OCI-LY7 (cell line): ENCODE measurements around the gene CFAP65. TPM values are rescaled to one million over a fixed set of nuclear protein-coding genes. Genes with fewer than 3 reads are reported as not detected.

Source experiments
- BruUV-seq: library from RNA; stranded (reverse); fragments of 400-500 nt; replicated peaks from 2 replicates; lab custom pipeline; 2021; lab: Mats Ljungman, UMichigan
- CTCF ChIA-PET: fragments of 300-600 bp; sonication (Branson Sonifier 250); formaldehyde crosslinking; loops from one replicate; lab custom pipeline; 2022; ENCODE audit warnings: antibody characterized with exemption; ENCODE audit not compliant: unreplicated experiment; lab: Charles Lee
- POLR2A ChIA-PET: fragments of 300-600 bp; sonication (Branson Sonifier 250); formaldehyde crosslinking; loops from one replicate; lab custom pipeline; 2022; ENCODE audit warnings: antibody characterized with exemption; lab: Charles Lee
- DNase-seq: peaks from one replicate; pipeline ENCODE4 v3.0.0-alpha.2; 2015; ENCODE audit warnings: low spot score
- H2AFZ ChIP-seq: fragments of 200-600 bp; sonication (generic), shearing (Covaris generic); 2 replicates; pipeline ENCODE4 v1.6.1; 2014; ENCODE audit warnings: mild to moderate bottlenecking, antibody characterized with exemption, low read length, moderate library complexity
- H3K27ac ChIP-seq: fragments of 200-600 bp; sonication (generic); 2 replicates; pipeline ENCODE4 v1.5.1; 2014; ENCODE audit warnings: mixed run types, low read depth, mild to moderate bottlenecking, moderate library complexity, low read length, inconsistent platforms; ENCODE audit not compliant: poor library complexity, severe bottlenecking
- H3K36me3 ChIP-seq: fragments of 200-600 bp; sonication (generic); 2 replicates; pipeline ENCODE4 v1.6.1; 2014; ENCODE audit warnings: mild to moderate bottlenecking, antibody characterized with exemption, low read length, moderate library complexity, mixed read lengths; ENCODE audit not compliant: insufficient read depth
- H3K4me1 ChIP-seq: fragments of 200-600 bp; sonication (generic); 2 replicates; pipeline ENCODE4 v1.5.1; 2014; ENCODE audit warnings: mild to moderate bottlenecking, low read length; ENCODE audit not compliant: insufficient read depth, poor library complexity, severe bottlenecking
- H3K4me2 ChIP-seq: fragments of 200-600 bp; sonication (generic); 2 replicates; pipeline ENCODE4 v1.6.1; 2014; ENCODE audit warnings: mild to moderate bottlenecking, low read length
- H3K4me3 ChIP-seq: fragments of 200-600 bp; sonication (generic); 2 replicates; pipeline ENCODE4 v1.5.1; 2014; ENCODE audit warnings: mild to moderate bottlenecking, low read depth, low read length; ENCODE audit not compliant: poor library complexity, severe bottlenecking
- H3K79me2 ChIP-seq: fragments of 200-600 bp; sonication (generic); 2 replicates; pipeline ENCODE4 v1.6.1; 2016; ENCODE audit warnings: low read depth, mild to moderate bottlenecking, low read length, moderate library complexity, mixed read lengths; ENCODE audit not compliant: insufficient read depth
- H3K9me2 ChIP-seq: fragments of 200-600 bp; sonication (generic); 2 replicates; pipeline ENCODE4 v1.6.1; 2016; ENCODE audit warnings: mild to moderate bottlenecking, low read length, mixed read lengths; ENCODE audit not compliant: insufficient read depth
- H3K9me3 ChIP-seq: fragments of 200-600 bp; sonication (generic); 2 replicates; pipeline ENCODE4 v1.6.1; 2014; ENCODE audit warnings: mild to moderate bottlenecking, mixed run types, low read length, mixed read lengths
- H4K20me1 ChIP-seq: fragments of 200-600 bp; sonication (generic); 2 replicates; pipeline ENCODE4 v1.6.1; 2014; ENCODE audit warnings: mild to moderate bottlenecking, antibody characterized with exemption, low read length, moderate library complexity, mixed read lengths; ENCODE audit not compliant: insufficient read depth
- CTCF ChIP-seq: fragments of 200-600 bp; sonication (generic); conservative IDR thresholded peaks from 2 replicates; pipeline ENCODE4 v1.5.1; 2014; ENCODE audit warnings: mild to moderate bottlenecking, antibody characterized with exemption, low read length, moderate library complexity, mixed read lengths
- EZH2phosphoT487 ChIP-seq: fragments of 200-600 bp; sonication (generic); IDR thresholded peaks from 2 replicates; pipeline ENCODE4 v1.6.1; 2018; ENCODE audit warnings: low read depth, borderline replicate concordance, mild to moderate bottlenecking, mixed run types, antibody characterized with exemption, low read length, moderate library complexity, mixed read lengths
- intact Hi-C: fragments of 100-400 bp; cut with micrococcal nuclease; formaldehyde crosslinking; loops from one replicate; pipeline ENCODE4 v1.10.0; 2022; ENCODE audit not compliant: unreplicated experiment
- total RNA-seq, 2 experiments: library from RNA; depleted of rRNA in 1 of 2; stranded (reverse); fragments of >200 nt in 1 of 2; shearing (Covaris generic) in 1 of 2; gene quantifications; 2 replicates each; pipeline ENCODE4 v1.2.3, GENCODE V29; 2014 to 2022

CFAP65 gene
- total RNA-seq, 2 experiments from 2014 or later, result not detected

GRCh38 chr2:218956039-218956438, 85.3 kb downstream of the CFAP65 start:
- no peak overlapping the region for H3K4me2 ChIP-seq
- H2AFZ ChIP-seq, result no peak overlapping the region
- BruUV-seq, result no TSS peak
- no peaks in the 10 kb centered on the region for H4K20me1 ChIP-seq
- ChIA-PET POLR2A (interaction anchor here (0.6 kb wide), 2 partner anchors 51 to 513 kb away, joined by 3 read pairs; no protein-coding TSS in a partner anchor), CTCF (no interaction called here)
- no peak overlapping the region for H3K4me3 ChIP-seq
- peaks cover 6% of the 10 kb centered on the region for H3K4me1 ChIP-seq
- no peaks in the 10 kb centered on the region for H3K9me3 ChIP-seq
- no peaks in the 10 kb centered on the region for H3K79me2 ChIP-seq
- H3K36me3 ChIP-seq, result no peaks in the 10 kb centered on the region
- no peak overlapping the region for H3K27ac ChIP-seq
- TF ChIP-seq CTCF (no peak), EZH2phosphoT487 (no peak)
- no peaks in the 10 kb centered on the region for H3K9me2 ChIP-seq
- DNase-seq, result no peak
- intact Hi-C loops, result no loop called here

DNA sequence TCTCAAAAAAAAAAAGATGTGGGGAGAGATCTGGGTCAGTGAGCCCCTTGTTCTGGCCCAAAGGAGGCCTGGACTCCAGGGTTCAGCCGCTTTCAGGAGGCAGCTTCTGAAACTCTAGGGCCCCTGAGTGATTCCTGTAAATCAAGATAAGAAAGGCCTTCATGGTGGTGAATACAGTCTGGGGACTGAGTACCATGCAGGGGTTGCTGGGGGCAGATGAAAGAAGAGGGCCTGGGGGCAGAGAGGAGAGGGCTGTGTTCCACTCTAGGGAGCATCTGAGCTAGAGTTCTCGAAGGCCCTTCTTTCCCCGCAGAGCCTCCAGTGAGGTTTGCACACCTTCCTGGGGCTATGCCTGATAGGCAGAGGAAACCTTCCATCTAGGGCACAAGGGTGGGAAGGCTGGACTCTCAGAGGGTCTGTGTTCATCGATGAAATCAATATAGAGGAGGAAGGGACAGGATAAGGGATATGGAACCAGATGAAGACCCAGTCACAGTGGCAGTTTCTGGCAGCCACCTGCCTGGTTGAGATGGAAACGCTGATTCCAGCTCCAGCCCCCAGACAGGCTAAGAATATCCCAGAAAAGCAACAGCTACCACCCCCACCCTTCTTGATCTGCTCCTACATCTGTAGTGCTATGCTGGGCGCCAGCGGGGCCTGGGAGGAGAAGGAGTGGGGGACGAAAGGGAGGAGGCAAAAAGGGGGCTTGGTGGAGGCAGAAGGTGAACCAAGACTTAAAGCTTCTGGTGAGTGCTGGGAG, 86.6 kb downstream of the CFAP65 start:
- CTCF ChIA-PET, result no interaction called here

More for the DNA sequence above, 86.6 kb downstream of the CFAP65 start:
- Histone ChIP-seq H3K9me3 (no peaks in the 10 kb centered on the region), H3K27ac (no peak overlapping the region), H3K4me2 (no peak overlapping the region), H3K79me2 (no peaks in the 10 kb centered on the region), H2AFZ (no peak overlapping the region), H4K20me1 (no peaks in the 10 kb centered on the region), H3K9me2 (no peaks in the 10 kb centered on the region), H3K4me3 (no peak overlapping the region), H3K4me1 (peaks cover 6% of the 10 kb centered on the region), H3K36me3 (no peaks in the 10 kb centered on the region)
- no peak for TF ChIP-seq EZH2phosphoT487
- no peak for TF ChIP-seq CTCF
- DNase-seq, result no peak
- no TSS peak for BruUV-seq
- intact Hi-C loops, result no loop called here
- POLR2A ChIA-PET, result interaction anchor here (0.6 kb wide), 1 partner anchor 361 kb away, joined by 5 read pairs; no protein-coding TSS in a partner anchor
